H4 (cell line): ENCODE data around the gene SOCS4. TPM values are rescaled to one million over a fixed set of nuclear protein-coding genes. Genes with fewer than 3 reads are reported as not detected.
A peak's percentile ranks its signal among the peaks of the same experiment; 100 is the strongest.

Source experiments
- DNase-seq: peaks from one replicate; pipeline ENCODE4 v3.0.0-alpha.2; 2015; ENCODE audit warnings: low spot score
- total RNA-seq: library from RNA; depleted of rRNA; stranded (reverse); fragments of >200 nt; shearing (Covaris generic); gene quantifications from 2 replicates; pipeline ENCODE4 v1.2.3, GENCODE V29; 2014; rRNA removed

SOCS4 gene
- total RNA-seq, 1 experiment from 2014 or later: 11.6 TPM

GRCh38 chr14:55088356-55088755 is 61.3 kb downstream of the SOCS4 start:
- DNase-seq: no peak

GRCh38 chr14:55092341-55092740 is 65.3 kb downstream of the SOCS4 start:
- no peak for DNase-seq

DNA sequence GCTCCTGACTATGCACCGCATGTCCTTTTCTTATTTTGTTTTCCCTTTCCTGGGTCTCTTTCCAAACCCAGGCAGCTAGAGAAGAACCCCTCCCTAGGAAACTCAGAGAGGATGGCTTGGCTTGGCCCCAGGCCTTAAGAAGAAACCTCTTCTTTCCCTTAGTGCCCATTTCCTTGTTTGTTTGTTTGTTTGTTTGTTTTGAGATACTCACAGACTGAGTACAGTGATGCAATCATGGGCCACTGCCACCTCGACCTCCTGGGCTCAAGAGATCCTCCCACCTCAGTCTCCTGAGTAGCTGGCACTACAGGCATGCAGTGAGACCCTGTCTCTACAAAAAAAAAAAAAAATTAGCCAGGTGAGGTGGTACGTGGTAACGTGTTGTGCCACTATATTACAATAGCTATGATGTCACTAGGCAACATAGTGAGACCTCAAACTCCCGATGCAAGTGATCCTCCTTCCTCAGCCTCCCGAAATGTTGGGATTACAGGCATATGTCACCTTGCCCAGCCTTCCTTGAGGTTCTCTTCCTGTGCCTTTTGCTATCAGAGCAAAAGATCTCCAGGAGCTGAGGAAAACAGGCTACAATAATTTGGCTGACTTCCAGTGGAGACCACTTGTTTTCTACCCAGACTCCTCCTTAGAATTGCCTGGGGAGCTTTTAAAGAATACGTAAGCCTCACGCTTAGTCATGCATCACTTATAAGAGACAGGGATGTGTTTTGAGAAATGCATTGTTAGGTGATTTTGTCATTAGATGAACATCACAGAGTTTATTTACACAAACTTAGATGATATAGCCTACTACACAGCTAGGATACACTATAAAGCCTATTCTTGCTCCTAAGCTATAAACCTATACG is 67.5 kb downstream of the SOCS4 start:
- DNase-seq: peak; percentile 43

DNA sequence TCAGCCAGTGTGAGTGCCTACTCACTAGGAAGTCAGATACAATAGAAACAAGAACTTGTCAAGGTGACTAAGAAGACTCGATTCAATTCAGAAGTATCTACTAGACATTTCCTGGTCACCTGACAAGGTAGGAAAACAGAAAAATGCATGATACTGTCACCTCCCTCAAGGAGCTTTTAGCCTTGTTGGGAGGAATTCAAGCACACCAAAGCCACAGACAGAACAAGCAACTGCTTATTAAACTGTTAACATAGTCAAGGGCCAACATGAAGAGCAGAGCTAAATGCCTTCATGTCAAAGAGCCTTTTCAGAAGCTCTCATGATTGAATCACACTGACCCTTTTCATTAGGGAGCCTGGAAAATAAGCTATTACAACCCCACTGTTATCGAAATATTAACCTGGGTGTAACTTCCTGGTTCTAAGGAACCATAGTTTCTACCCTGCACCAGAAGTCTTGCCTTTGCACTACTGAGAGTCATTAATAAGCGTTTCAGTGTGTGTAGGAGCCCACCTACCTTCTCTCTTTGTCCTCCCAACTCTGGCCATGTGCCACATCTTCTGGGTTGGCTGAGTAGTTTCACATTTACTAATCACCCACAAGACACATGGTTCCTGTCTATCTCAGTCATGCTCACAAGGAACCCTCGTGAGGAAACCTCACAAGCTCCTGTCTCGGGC is 71.0 kb downstream of the SOCS4 start:
- DNase-seq: no peak

GRCh38 chr14:55098561-55098898 is 71.5 kb downstream of the SOCS4 start:
- no peak for DNase-seq

Other genes with a start within 250 kb of the SOCS4 start
- gene GCH1, start 124.4 kb upstream of the SOCS4 start, total RNA-seq: 3.5 and 4.6 TPM in 2 replicates
- gene WDHD1, start 137 bp upstream of the SOCS4 start, total RNA-seq: 18.6 and 19.5 TPM in 2 replicates
- gene MAPK1IP1L, start 24.4 kb downstream of the SOCS4 start, total RNA-seq: 81.3 and 137 TPM in 2 replicates
- 77.5 and 79.4 TPM in 2 replicates for gene LGALS3, start 102.0 kb downstream of the SOCS4 start, total RNA-seq
- 60.1 and 74.7 TPM in 2 replicates for gene DLGAP5, start 164.3 kb downstream of the SOCS4 start, total RNA-seq
- gene FBXO34, start 244.2 kb downstream of the SOCS4 start, total RNA-seq: 14.1 and 17.3 TPM in 2 replicates